SH-SY5Y (cell line): Measurements from ENCODE around the gene CCL22.

Source experiments
- GATA2 ChIP-seq: IDR thresholded peaks from 2 replicates; pipeline ENCODE4 v1.6.1; 2011; ENCODE audit warnings: mild to moderate bottlenecking, low read depth, low read length
- GATA3 ChIP-seq: IDR thresholded peaks from 2 replicates; pipeline ENCODE4 v1.6.1; 2011; ENCODE audit warnings: low read depth, mild to moderate bottlenecking, low read length, moderate library complexity

CCL22 gene

GRCh38 chr16:57381791-57382534 lies 23.4 kb downstream of the CCL22 start:
- TF ChIP-seq GATA3, result no peak
- TF ChIP-seq GATA2, result no peak

- TF ChIP-seq GATA3 (no peak), GATA2 (no peak)
Measured at GRCh38 chr16:57382535-57383275, 24.1 kb downstream of the CCL22 start.

- no peak for TF ChIP-seq GATA3
- TF ChIP-seq GATA2, result no peak
Measured at GRCh38 chr16:57383276-57384247, 25.0 kb downstream of the CCL22 start.

GRCh38 chr16:57384248-57385070 lies 25.9 kb downstream of the CCL22 start:
- no peak for TF ChIP-seq GATA3
- TF ChIP-seq GATA2, result no peak

GRCh38 chr16:57385083-57385482 lies 26.5 kb downstream of the CCL22 start:
- TF ChIP-seq GATA3, result no peak
- TF ChIP-seq GATA2, result no peak

GRCh38 chr16:57386381-57386951 lies 27.9 kb downstream of the CCL22 start:
- no peak for TF ChIP-seq GATA3
- TF ChIP-seq GATA2, result no peak

- TF ChIP-seq GATA3, result no peak
- TF ChIP-seq GATA2, result no peak
Measured at GRCh38 chr16:57387598-57388354, 29.2 kb downstream of the CCL22 start.

- TF ChIP-seq GATA2, result no peak
- TF ChIP-seq GATA3, result no peak
Measured at GRCh38 chr16:57388359-57389086, 29.9 kb downstream of the CCL22 start.

GRCh38 chr16:57389087-57389468 lies 30.5 kb downstream of the CCL22 start:
- TF ChIP-seq GATA2, result no peak

GRCh38 chr16:57390636-57391295 lies 32.2 kb downstream of the CCL22 start:
- TF ChIP-seq GATA2 (no peak), GATA3 (no peak)

GRCh38 chr16:57391300-57391699 lies 32.7 kb downstream of the CCL22 start:
- no peak for TF ChIP-seq GATA2
- no peak for TF ChIP-seq GATA3
